ENCODE results near the gene BPIFA3. TPM values are rescaled to one million over a fixed set of nuclear protein-coding genes. Genes with fewer than 3 reads are reported as not detected.

Gene BPIFA3
- total and polyA plus RNA-seq, 7 donors, result not detected

DNA sequence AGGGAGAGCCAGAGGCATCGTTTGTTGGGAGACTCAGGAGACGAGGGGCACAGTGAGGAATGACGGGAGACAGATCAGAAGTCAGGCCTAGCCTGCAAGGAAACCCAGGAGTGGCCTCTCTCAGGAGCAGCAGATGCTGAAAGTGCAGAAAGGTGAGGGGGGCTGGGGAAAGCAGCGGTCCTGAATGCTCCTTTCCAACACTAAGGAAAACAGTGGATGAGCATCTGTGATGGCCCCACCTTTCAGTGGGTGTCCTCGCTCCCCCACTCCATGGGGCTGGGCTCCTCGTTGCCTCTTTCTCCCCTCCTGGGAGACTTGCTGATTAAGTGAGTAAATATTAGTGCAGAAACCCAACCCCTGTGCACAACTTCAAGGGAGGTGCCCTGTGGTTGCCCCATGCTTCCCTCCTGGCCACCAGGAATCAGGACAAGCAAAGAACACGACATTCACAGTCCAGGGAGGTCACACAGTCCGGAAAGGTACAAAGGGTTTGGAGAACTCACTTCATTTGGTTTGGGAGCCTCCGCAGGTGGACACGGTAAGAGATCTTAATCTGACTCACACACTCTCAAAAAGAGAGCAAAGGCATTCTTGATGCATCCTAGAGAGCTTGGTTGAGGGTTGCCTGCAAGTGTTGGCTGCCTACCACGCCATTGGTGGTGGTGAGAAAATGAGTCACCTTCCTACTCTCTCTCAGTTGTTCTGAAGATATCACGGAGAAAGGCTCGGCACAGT lies 56.1 kb downstream of the BPIFA3 start:
- no peaks in the 10 kb centered on the region for H3K36me3 ChIP-seq

DNA sequence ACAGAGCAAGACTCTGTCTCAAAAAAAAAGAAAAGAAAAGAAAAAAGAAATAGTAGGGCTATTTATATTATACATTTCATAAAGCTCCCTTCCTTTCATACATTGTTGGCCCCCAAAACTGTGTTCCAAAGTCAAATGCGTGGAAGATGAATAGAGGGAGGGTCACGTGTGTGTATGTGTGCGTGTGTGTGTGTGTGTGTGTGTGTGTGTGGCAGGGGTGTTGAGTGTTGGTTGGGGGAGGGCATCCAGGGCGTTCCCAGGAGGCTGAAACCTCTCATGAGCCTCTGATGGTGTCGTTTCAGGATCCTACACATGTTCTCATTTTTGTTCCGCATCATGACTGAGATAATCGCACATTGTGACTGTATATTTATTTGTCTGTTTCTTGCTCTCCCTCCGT lies 58.1 kb downstream of the BPIFA3 start:
- Histone ChIP-seq H3K9me3 (no peaks in the 10 kb centered on the region), H3K4me1 (no peaks in the 10 kb centered on the region), H3K36me3 (no peaks in the 10 kb centered on the region), H3K27ac (no peak overlapping the region), H3K4me3 (no peak overlapping the region), H3K27me3 (peaks cover 0 to 10% (median 0%) of the 10 kb centered on the region in 3 donors)
- intact Hi-C loops (cut with DNase I), result no loop called here
- no peak for DNase-seq
- 67 to 76% methylated on average over 8 of the region's 8 CpGs for WGBS, 2 donors
- TF ChIP-seq, protein P1, sequence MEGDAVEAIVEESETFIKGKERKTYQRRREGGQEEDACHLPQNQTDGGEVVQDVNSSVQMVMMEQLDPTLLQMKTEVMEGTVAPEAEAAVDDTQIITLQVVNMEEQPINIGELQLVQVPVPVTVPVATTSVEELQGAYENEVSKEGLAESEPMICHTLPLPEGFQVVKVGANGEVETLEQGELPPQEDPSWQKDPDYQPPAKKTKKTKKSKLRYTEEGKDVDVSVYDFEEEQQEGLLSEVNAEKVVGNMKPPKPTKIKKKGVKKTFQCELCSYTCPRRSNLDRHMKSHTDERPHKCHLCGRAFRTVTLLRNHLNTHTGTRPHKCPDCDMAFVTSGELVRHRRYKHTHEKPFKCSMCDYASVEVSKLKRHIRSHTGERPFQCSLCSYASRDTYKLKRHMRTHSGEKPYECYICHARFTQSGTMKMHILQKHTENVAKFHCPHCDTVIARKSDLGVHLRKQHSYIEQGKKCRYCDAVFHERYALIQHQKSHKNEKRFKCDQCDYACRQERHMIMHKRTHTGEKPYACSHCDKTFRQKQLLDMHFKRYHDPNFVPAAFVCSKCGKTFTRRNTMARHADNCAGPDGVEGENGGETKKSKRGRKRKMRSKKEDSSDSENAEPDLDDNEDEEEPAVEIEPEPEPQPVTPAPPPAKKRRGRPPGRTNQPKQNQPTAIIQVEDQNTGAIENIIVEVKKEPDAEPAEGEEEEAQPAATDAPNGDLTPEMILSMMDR (IDR thresholded peaks at IDR 0.05), result no peak
- TF ChIP-seq POLR2A (IDR thresholded peaks at IDR 0.05) (no peak), EP300 (IDR thresholded peaks at IDR 0.05) (no peak), POLR2AphosphoS5 (IDR thresholded peaks at IDR 0.05) (no peak)

More for the DNA sequence above, 56.1 kb downstream of the BPIFA3 start:
- Histone ChIP-seq H3K4me1 (no peaks in the 10 kb centered on the region), H3K27me3 (peaks cover 0 to 10% (median 0%) of the 10 kb centered on the region in 3 donors), H3K9me3 (no peaks in the 10 kb centered on the region), H3K4me3 (no peak overlapping the region), H3K27ac (no peak overlapping the region)
- intact Hi-C loops (cut with DNase I), result no loop called here
- 53 to 70% methylated on average over 13 of the region's 13 CpGs for WGBS, 2 donors
- no peak for DNase-seq
- TF ChIP-seq, protein P1 (IDR thresholded peaks at IDR 0.05), result no peak

DNA sequence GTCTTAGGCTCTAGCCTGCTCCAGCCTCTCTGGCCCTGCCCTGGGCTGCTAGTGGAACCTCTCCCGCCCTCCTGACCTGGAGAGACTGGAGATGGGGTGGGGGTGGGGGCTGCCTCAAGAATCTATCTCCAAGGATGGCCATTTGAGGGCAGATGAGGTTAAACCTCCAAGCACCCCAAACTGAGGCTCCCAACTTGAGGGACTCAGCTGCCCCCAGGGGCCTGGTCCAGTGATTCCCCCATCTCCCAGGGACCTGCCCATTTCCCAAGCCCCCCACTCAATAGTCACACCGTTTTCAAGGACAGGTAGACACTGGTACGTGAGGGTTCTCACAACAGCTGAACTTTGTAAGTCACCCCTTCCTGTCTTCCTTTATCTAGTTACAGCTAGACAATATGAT lies 58.7 kb downstream of the BPIFA3 start:
- no peaks in the 10 kb centered on the region for H3K4me1 ChIP-seq
- H3K9me3 ChIP-seq, result no peaks in the 10 kb centered on the region
- H3K36me3 ChIP-seq, result no peaks in the 10 kb centered on the region
- intact Hi-C loops (cut with DNase I), result no loop called here
- TF ChIP-seq POLR2A (IDR thresholded peaks at IDR 0.05) (no peak), EP300 (IDR thresholded peaks at IDR 0.05) (no peak), POLR2AphosphoS5 (IDR thresholded peaks at IDR 0.05) (no peak)
- TF ChIP-seq, protein P1 (IDR thresholded peaks at IDR 0.05), result no peak
- WGBS, 2 donors, result 55 to 70% methylated on average over 3 of the region's 3 CpGs
- no peak overlapping the region for H3K27ac ChIP-seq
- no peak overlapping the region for H3K4me3 ChIP-seq
- DNase-seq, result no peak
- H3K27me3 ChIP-seq, result peaks cover 0 to 10% (median 0%) of the 10 kb centered on the region in 3 donors

DNA sequence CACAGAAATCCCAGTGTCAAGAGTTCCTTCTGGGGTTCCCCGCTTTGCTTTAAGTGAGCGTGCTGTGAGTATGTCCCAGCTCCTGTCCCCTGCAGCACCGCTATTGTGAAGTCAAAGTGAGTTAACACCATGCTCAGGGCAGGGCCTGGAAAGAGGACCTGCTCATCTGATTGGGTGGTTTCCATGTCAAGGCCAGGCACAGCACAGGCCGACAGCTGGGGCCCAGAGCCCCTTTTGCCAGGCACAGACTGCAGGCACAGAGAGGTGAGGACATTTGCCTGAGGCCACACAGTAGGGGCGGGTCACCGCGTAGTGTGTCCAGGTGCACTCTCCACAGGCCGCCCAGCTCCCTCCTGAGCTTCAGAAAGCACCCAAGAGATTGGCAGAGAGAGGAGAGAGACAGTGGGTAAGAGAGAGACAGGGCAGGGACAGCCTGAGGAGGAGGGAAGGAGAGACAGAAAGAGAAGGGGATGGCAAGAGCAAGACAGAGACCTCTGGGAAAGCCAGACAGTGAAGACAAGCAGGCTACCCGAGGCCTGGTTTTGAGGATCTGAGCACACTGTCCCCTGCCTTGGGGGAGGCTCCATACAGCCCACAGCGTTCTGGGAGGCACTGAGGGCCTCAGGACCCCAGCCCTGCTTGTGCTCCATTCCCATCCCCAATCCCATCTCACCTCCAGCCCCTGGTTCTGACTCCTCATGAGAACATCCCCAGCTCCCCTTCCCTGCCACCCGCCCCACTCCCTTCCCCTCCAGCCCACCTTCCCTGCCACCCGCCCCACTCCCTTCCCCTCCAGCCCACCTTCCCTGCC lies 59.4 kb downstream of the BPIFA3 start:
- Histone ChIP-seq H3K9me3 (no peaks in the 10 kb centered on the region), H3K27me3 (peaks cover 0 to 10% (median 0%) of the 10 kb centered on the region in 3 donors), H3K4me3 (no peak overlapping the region), H3K27ac (no peak overlapping the region), H3K36me3 (no peaks in the 10 kb centered on the region), H3K4me1 (no peaks in the 10 kb centered on the region)
- intact Hi-C loops (cut with DNase I), result no loop called here
- no peak for DNase-seq
- TF ChIP-seq EP300 (IDR thresholded peaks at IDR 0.05), result no peak
- no peak for TF ChIP-seq POLR2AphosphoS5 (IDR thresholded peaks at IDR 0.05)
- TF ChIP-seq POLR2A (IDR thresholded peaks at IDR 0.05), result no peak
- TF ChIP-seq, protein P1 (IDR thresholded peaks at IDR 0.05), result no peak
- WGBS, 2 donors, result 77 to 83% methylated on average over 12 of the region's 12 CpGs

Other genes with a start within 250 kb of the BPIFA3 start
- gene SUN5, start 212.9 kb upstream of the BPIFA3 start, total RNA-seq, result not detected
- gene SUN5, start 212.9 kb upstream of the BPIFA3 start, polyA plus RNA-seq, result not detected
- gene BPIFB2, start 209.6 kb upstream of the BPIFA3 start, total RNA-seq, result not detected
- gene BPIFB2, start 209.6 kb upstream of the BPIFA3 start, polyA plus RNA-seq, result not detected
- gene BPIFB6, start 185.7 kb upstream of the BPIFA3 start, total RNA-seq, result not detected
- gene BPIFB6, start 185.7 kb upstream of the BPIFA3 start, polyA plus RNA-seq, result not detected
- not detected for gene BPIFB3, start 163.4 kb upstream of the BPIFA3 start, total RNA-seq
- gene BPIFB3, start 163.4 kb upstream of the BPIFA3 start, polyA plus RNA-seq, result not detected
- not detected for gene BPIFB4, start 137.7 kb upstream of the BPIFA3 start, total RNA-seq
- gene BPIFB4, start 137.7 kb upstream of the BPIFA3 start, polyA plus RNA-seq, result not detected
- not detected for gene BPIFA2, start 49.2 kb upstream of the BPIFA3 start, total RNA-seq
- under 1 TPM in 1 of 3 donors, not detected in 2; 0.09 TPM for gene BPIFA2, start 49.2 kb upstream of the BPIFA3 start, polyA plus RNA-seq
- gene BPIFA1, start 18.6 kb downstream of the BPIFA3 start, total RNA-seq, result not detected
- gene BPIFA1, start 18.6 kb downstream of the BPIFA3 start, polyA plus RNA-seq, result not detected
- not detected for gene BPIFB1, start 65.9 kb downstream of the BPIFA3 start, total RNA-seq
- gene BPIFB1, start 65.9 kb downstream of the BPIFA3 start, polyA plus RNA-seq, result not detected
- gene CDK5RAP1, start 184.2 kb downstream of the BPIFA3 start, total RNA-seq, result 10 to 100 TPM; 18.4 to 21.3 (median 20.1) TPM
- 10 to 100 TPM; 12.0 to 30.0 (median 21.3) TPM for gene CDK5RAP1, start 184.2 kb downstream of the BPIFA3 start, polyA plus RNA-seq
- 10 to 100 TPM; 29.3 to 42.7 (median 33.4) TPM for gene SNTA1, start 226.4 kb downstream of the BPIFA3 start, total RNA-seq
- gene SNTA1, start 226.4 kb downstream of the BPIFA3 start, polyA plus RNA-seq, result 1 to 10 TPM; 5.8 to 7.8 (median 6.1) TPM

Data from sigmoid colon (tissue), 7 donors.